Renal cortical epithelial cell (primary cell): ENCODE data around the gene SPTAN1. TPM values are rescaled to one million over a fixed set of nuclear protein-coding genes. Genes with fewer than 3 reads are reported as not detected.
"Not testable (repeated sequence)": the region's sequence is repeated elsewhere in the genome, so short reads cannot be mapped to it uniquely, and the experiment has no call there.

Source experiments
- DNase-seq: peaks from one replicate; pipeline ENCODE4 v3.0.0-alpha.2; 2011; ENCODE audit warnings: low read depth
- total RNA-seq: library from RNA; depleted of rRNA; stranded (reverse); fragments of >200 nt; gene quantifications from 2 replicates; pipeline ENCODE4 v1.2.3, GENCODE V29; 2014

The SPTAN1 gene
- total RNA-seq, 1 donor from 2014 or later, result 420 TPM

GRCh38 chr9:128657796-128658195 is 105.4 kb downstream of the SPTAN1 start:
- no peak for DNase-seq

DNA sequence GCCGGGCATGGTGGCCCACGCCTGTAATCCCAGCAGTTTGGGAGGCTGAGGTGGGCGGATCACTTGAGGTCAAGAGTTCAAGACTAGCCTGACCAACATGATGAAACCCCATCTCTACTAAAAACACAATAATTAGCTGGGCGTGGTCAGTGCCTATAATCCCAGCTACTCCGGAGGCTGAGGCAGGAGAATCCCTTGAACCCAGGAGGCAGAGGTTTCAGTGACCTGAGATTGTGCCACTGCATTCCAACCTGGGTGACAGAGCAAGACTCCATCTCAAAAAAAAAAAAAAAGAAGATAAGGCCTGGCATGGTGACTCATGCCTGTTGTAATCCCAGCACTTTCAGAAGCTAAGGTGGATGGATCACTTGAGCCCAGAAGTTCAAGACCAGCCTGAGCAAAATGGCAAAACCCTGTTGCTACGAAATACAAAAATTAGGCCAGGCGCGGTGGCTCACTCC is 114.1 kb downstream of the SPTAN1 start:
- not testable (repeated sequence) for DNase-seq

DNA sequence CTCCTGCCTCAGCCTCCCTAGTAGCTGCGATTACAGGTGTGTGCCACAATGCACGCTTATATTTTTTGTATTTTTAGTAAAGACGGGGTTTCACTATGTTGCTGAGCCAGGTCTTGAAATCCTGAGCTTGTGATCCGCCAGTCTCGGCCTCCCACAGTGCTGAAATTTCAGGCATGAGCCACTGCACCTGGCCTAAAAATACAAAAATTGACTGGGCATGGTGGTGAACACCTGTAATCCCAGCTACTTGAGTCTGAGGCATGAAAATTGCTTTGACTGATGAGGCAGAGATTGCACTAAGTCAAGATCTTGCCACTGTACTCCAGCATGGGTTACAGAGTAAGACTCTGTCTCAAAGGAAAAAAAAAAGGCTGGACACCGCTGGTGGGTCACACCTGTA is 117.4 kb downstream of the SPTAN1 start:
- no peak for DNase-seq

GRCh38 chr9:128675382-128675781 is 123.0 kb downstream of the SPTAN1 start:
- DNase-seq, result no peak

DNA sequence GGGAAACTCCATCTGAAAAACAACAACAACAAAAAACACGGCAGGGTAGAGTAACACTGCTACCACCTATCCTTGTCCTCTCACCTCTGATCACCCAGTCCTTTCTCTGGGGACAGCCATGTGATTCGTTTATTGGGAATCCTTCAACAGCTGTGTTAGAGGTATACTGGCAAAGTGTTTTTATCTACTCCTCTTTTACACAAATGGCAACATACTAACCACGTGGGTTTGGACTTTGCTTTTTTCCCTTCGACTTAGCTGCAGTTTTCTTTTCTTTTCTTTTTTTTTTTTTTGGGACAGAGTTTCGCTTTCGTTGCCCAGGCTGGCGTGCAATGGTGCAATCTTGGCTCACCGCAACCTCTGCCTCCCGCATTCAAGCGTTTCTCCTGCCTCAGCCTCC is 125.4 kb downstream of the SPTAN1 start:
- no peak for DNase-seq

Other genes starting within 250 kb of the SPTAN1 start
- gene TRUB2, start 230.1 kb upstream of the SPTAN1 start, total RNA-seq, result 15.2 and 17.4 TPM in 2 replicates
- gene COQ4, start 229.7 kb upstream of the SPTAN1 start, total RNA-seq, result 35.5 and 38.2 TPM in 2 replicates
- 27.6 and 47.5 TPM in 2 replicates for gene SLC27A4, start 212.1 kb upstream of the SPTAN1 start, total RNA-seq
- gene URM1, start 181.2 kb upstream of the SPTAN1 start, total RNA-seq, result 21.9 and 43.7 TPM in 2 replicates
- gene CERCAM, start 131.7 kb upstream of the SPTAN1 start, total RNA-seq, result 43.4 and 50.4 TPM in 2 replicates
- 21.7 and 37.2 TPM in 2 replicates for gene ODF2, start 96.6 kb upstream of the SPTAN1 start, total RNA-seq
- gene GLE1, start 47.9 kb upstream of the SPTAN1 start, total RNA-seq, result 19.1 and 29.2 TPM in 2 replicates
- 46.4 and 59.7 TPM in 2 replicates for gene DYNC2I2, start 104.3 kb downstream of the SPTAN1 start, total RNA-seq
- 395 and 577 TPM in 2 replicates for gene SET, start 136.6 kb downstream of the SPTAN1 start, total RNA-seq
- 2.8 and 5.2 TPM in 2 replicates for gene PKN3, start 149.9 kb downstream of the SPTAN1 start, total RNA-seq
- gene ZDHHC12, start 171.5 kb downstream of the SPTAN1 start, total RNA-seq, result 46.4 and 58.0 TPM in 2 replicates
- 25.0 and 44.2 TPM in 2 replicates for gene ZER1, start 219.3 kb downstream of the SPTAN1 start, total RNA-seq
- gene TBC1D13, start 234.7 kb downstream of the SPTAN1 start, total RNA-seq, result 9.2 and 22.5 TPM in 2 replicates